HepG2 (cell line): Measurements from ENCODE around the gene PTEN. TPM values are rescaled to one million over a fixed set of nuclear protein-coding genes. Genes with fewer than 3 reads are reported as not detected.

ENCODE experiments used
- ATAC-seq: fragments of 200-7000 bp; cut with Tn5 transposase; 3 replicates; pipeline ENCODE4 v1.9.1; 2020; ENCODE audit warnings: mild to moderate bottlenecking, moderate library complexity
- BruUV-seq: library from RNA; stranded (reverse); fragments of 400-500 nt; replicated peaks from 2 replicates; lab custom pipeline; 2021; lab: Mats Ljungman, UMichigan
- CTCF ChIA-PET: fragments of 300-600 bp; formaldehyde crosslinking; extraction: SDS; loops from one replicate; lab custom pipeline; 2021; ENCODE audit warnings: low total read pairs, inconsistent platforms, low intra/inter-chr PET ratio; lab: Yijun Ruan, JAX
- POLR2A ChIA-PET: fragments of 350-600 bp; sonication (Branson Sonifier 250); formaldehyde crosslinking; loops from one replicate; lab custom pipeline; 2020; ENCODE audit warnings: antibody characterized with exemption, inconsistent platforms; lab: Yijun Ruan, JAX
- DNase-seq: peaks from one replicate; pipeline ENCODE4 v3.0.0-alpha.2; 2015; ENCODE audit warnings: low spot score
- FAIRE-seq: peaks from 3 replicates; lab custom pipeline; 2011; peaks lifted over from hg19 to GRCh38; lab: Jason Lieb, UNC
- H2AFZ ChIP-seq: one replicate; pipeline ENCODE4 v1.6.1; 2011; ENCODE audit warnings: low read length, inconsistent platforms
- H3K27ac ChIP-seq: fragments of 300-600 bp; 3 replicates; pipeline ENCODE4 v1.8.0; 2011; ENCODE audit warnings: mixed run types, mild to moderate bottlenecking, mixed read lengths, low read length, inconsistent platforms; ENCODE audit not compliant: insufficient read depth; ENCODE audit errors: extremely low read length
- H3K27me3 ChIP-seq, 2 experiments: fragments of 200-600 bp in 1 of 2; 2 replicates in 1 of 2; 3 replicates in 1 of 2; pipeline versions ENCODE4 v1.6.0 to v1.8.0; 2011; ENCODE audit warnings: low read length in 2 of 2, mild to moderate bottlenecking in 2 of 2, moderate library complexity in 2 of 2, inconsistent platforms in 1 of 2; ENCODE audit not compliant: insufficient read depth in 2 of 2, control insufficient read depth in 1 of 2
- H3K36me3 ChIP-seq, 2 experiments: fragments of 200-600 bp in 1 of 2; replicated peaks in 1 of 2; 2 replicates in 1 of 2; 3 replicates in 1 of 2; pipeline versions ENCODE4 v1.5.1 to v1.8.0; 2011; ENCODE audit warnings: low read length in 2 of 2, inconsistent platforms in 1 of 2; ENCODE audit not compliant: insufficient read depth in 2 of 2, control insufficient read depth in 1 of 2
- H3K4me1 ChIP-seq: 2 replicates; pipeline ENCODE4 v1.5.1; 2012; ENCODE audit warnings: low read length, inconsistent platforms; ENCODE audit not compliant: insufficient read depth
- H3K4me2 ChIP-seq: 2 replicates; pipeline ENCODE4 v1.6.0; 2011; ENCODE audit warnings: low read depth, low read length, inconsistent platforms
- H3K4me3 ChIP-seq, 3 experiments: fragments of 200-600 bp in 1 of 3; sonication (generic), shearing (Covaris generic) in 1 of 3; replicated peaks in 1 of 3; 2 replicates each; pipeline ENCODE4 v1.5.1; 2011 to 2016; ENCODE audit warnings: low read length in 3 of 3, inconsistent platforms in 2 of 3, low read depth in 2 of 3, mild to moderate bottlenecking in 2 of 3, control low read depth in 1 of 3, mixed read lengths in 1 of 3; ENCODE audit not compliant: insufficient read depth in 1 of 3
- H3K79me2 ChIP-seq: one replicate; pipeline ENCODE4 v1.6.1; 2011; ENCODE audit warnings: low read length, inconsistent platforms; ENCODE audit not compliant: insufficient read depth
- H3K9ac ChIP-seq: 2 replicates; pipeline ENCODE4 v1.6.0; 2011; ENCODE audit warnings: mild to moderate bottlenecking, low read depth, low read length, inconsistent platforms; ENCODE audit not compliant: insufficient read depth
- H3K9me3 ChIP-seq: 2 replicates; pipeline ENCODE4 v1.5.1; 2012; ENCODE audit warnings: mild to moderate bottlenecking, low read length
- H4K20me1 ChIP-seq: 2 replicates; pipeline ENCODE4 v1.6.0; 2011; ENCODE audit warnings: inconsistent platforms, mild to moderate bottlenecking, low read length, moderate library complexity; ENCODE audit not compliant: insufficient read depth
- CEBPB ChIP-seq: IDR thresholded peaks from 2 replicates; pipeline ENCODE4 v1.6.1; 2011; ENCODE audit warnings: low read depth, low read length, improper control_type of control experiment, borderline replicate concordance
- KDM5A ChIP-seq: fragments of 200-600 bp; sonication (generic); IDR thresholded peaks from 2 replicates; pipeline ENCODE4 v1.7.0; 2018; ENCODE audit warnings: antibody characterized with exemption, mild to moderate bottlenecking, low read length, borderline replicate concordance
- MTF1 ChIP-seq: sonication (generic); formaldehyde crosslinking; IDR thresholded peaks from 2 replicates; pipeline ENCODE4 v1.5.0; 2020; ENCODE audit warnings: missing genetic modification reagents
- NFATC3 ChIP-seq: sonication (generic); formaldehyde crosslinking; IDR thresholded peaks from 2 replicates; pipeline ENCODE4 v1.5.1; 2020; ENCODE audit warnings: mild to moderate bottlenecking, missing genetic modification reagents
- NFIB ChIP-seq: sonication (generic); formaldehyde crosslinking; IDR thresholded peaks from 2 replicates; pipeline ENCODE4 v1.9.0; 2021; ENCODE audit warnings: missing genetic modification reagents, mild to moderate bottlenecking, borderline replicate concordance
- RAD21 ChIP-seq: fragments of 450-650 bp; formaldehyde crosslinking; IDR thresholded peaks from 2 replicates; pipeline ENCODE4 v1.5.0; 2020; ENCODE audit warnings: mild to moderate bottlenecking
- SMAD1 ChIP-seq: sonication (generic); formaldehyde crosslinking; IDR thresholded peaks from 2 replicates; pipeline ENCODE4 v1.4.0; 2020; ENCODE audit warnings: missing genetic modification reagents, low read depth, mild to moderate bottlenecking, borderline replicate concordance
- ZFX ChIP-seq: sonication (generic); formaldehyde crosslinking; IDR thresholded peaks from 2 replicates; pipeline ENCODE4 v1.4.0; 2020; ENCODE audit warnings: mild to moderate bottlenecking, low read depth, missing genetic modification reagents, moderate library complexity
- ZNF10 ChIP-seq: sonication (generic); formaldehyde crosslinking; IDR thresholded peaks from 2 replicates; pipeline ENCODE4 v1.4.0; 2020; ENCODE audit warnings: mild to moderate bottlenecking, low read depth, missing genetic modification reagents, borderline replicate concordance
- ZNF18 ChIP-seq: sonication (generic); formaldehyde crosslinking; IDR thresholded peaks from 2 replicates; pipeline ENCODE4 v1.8.0; 2022; ENCODE audit warnings: mild to moderate bottlenecking, missing genetic modification reagents; ENCODE audit not compliant: insufficient replicate concordance
- ZNF501 ChIP-seq: sonication (generic); formaldehyde crosslinking; IDR thresholded peaks from 2 replicates; pipeline ENCODE4 v1.5.1; 2020; ENCODE audit warnings: mild to moderate bottlenecking, moderate library complexity, missing genetic modification reagents
- ZNF547 ChIP-seq: sonication (generic); formaldehyde crosslinking; IDR thresholded peaks from 2 replicates; pipeline ENCODE4 v1.5.1; 2020; ENCODE audit warnings: mild to moderate bottlenecking, missing genetic modification reagents
- ZNF564 ChIP-seq: sonication (generic); formaldehyde crosslinking; IDR thresholded peaks from 2 replicates; pipeline ENCODE4 v1.8.1; 2023; ENCODE audit warnings: mild to moderate bottlenecking, missing genetic modification reagents
- WGBS: methylation state at CpG from one replicate; pipeline ENCODE4 v1.1.6; 2017; ENCODE audit warnings: low lambda C conversion rate; 5-methylcytosine and 5-hydroxymethylcytosine counted together
- in situ Hi-C: cut with HindIII; loops from 2 replicates; pipeline ENCODE4 v1.10.0; 2017; ENCODE audit warnings: low pct_unique_long_range_greater_than_20kb; ENCODE audit not compliant: extremely low pct_ligation_motif_present
- intact Hi-C: fragments of 100-400 bp; cut with micrococcal nuclease; formaldehyde crosslinking; loops from one replicate; pipeline ENCODE4 v1.10.0; 2022; ENCODE audit not compliant: unreplicated experiment
- polyA plus RNA-seq, 8 experiments: library from polyadenylated mRNA; depleted of rRNA in 3 of 8; stranded (reverse) in 7 of 8; unstranded in 1 of 8; fragments of >200 nt; fragmentation: Illumina TruSeq in 4 of 8; extraction: Trizol in 4 of 8; gene quantifications; 2 replicates each; pipeline versions ENCODE4 v1.2.1 to v1.2.3, GENCODE V29; 2011 to 2016; ENCODE audit warnings: low read depth in 4 of 8, missing spikeins in 1 of 8, mixed read lengths in 1 of 8; ENCODE audit not compliant: insufficient read depth in 1 of 8
- total RNA-seq, 5 experiments: library from RNA; depleted of rRNA; stranded (reverse); fragments of >200 nt; fragmentation: Illumina TruSeq; extraction: Trizol; gene quantifications; 2 replicates each; pipeline ENCODE4 v1.2.3, GENCODE V29; 2016; ENCODE audit warnings: low read depth in 1 of 5

PTEN gene
- total and polyA plus RNA-seq, 2 of the 13 experiments (the other 11 are each of a cell fraction or from before 2014, with no cell fraction given): 30.3 to 61.3 TPM

- Histone ChIP-seq H3K4me1 (peaks cover 6% of the 10 kb centered on the region; the same call in 1 of the 2 replicates), H3K79me2 (peaks cover 42% of the 10 kb centered on the region), H2AFZ (no peak overlapping the region), H3K4me2 (no peak overlapping the region), H3K4me3 (no peak overlapping the region), H3K27me3 (no peaks in the 10 kb centered on the region), H3K27ac (no peak overlapping the region), H3K36me3 (peaks cover 0 to 11% of the 10 kb centered on the region in 2 experiments; a peak in 3 of 5 replicates), H4K20me1 (no peaks in the 10 kb centered on the region; the same call in 1 of the 2 replicates), H3K9me3 (no peaks in the 10 kb centered on the region), H3K9ac (no peak overlapping the region)
- BruUV-seq: no TSS peak
- ChIA-PET POLR2A (no interaction called here), CTCF (no interaction called here)
- intact Hi-C loops: no loop called here
- DNase-seq (no peak), FAIRE-seq (no peak), ATAC-seq (no peak)
- WGBS: 98% methylated on average over 4 of the region's 4 CpGs
- in situ Hi-C loops: no loop called here
- TF ChIP-seq ZNF501 (CRISPR knock-in tag) (no peak), NFATC3 (CRISPR knock-in tag) (no peak), ZNF564 (CRISPR knock-in tag) (no peak), KDM5A (no peak)
Measured at GRCh38 chr10:87923233-87923632, 59.8 kb downstream of the PTEN start.

DNA sequence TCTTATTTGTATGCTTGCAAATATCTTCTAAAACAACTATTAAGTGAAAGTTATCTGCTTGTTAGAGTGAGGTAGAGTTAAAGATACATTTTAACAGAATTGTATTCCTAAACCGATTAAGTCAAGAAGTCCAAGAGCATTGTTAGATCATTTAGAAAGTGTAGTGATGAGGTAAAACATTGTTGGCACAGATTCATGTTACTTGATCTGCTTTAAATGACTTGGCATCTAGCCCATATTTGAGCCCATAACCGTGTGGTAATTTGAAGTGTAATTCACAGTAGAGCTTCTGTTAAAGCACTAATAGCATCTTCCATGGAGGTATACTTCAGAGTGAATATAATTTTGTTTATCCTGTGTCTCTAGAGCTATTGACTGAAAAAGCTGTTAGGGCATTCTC is 62.1 kb downstream of the PTEN start:
- Histone ChIP-seq H3K27me3 (no peaks in the 10 kb centered on the region), H4K20me1 (no peaks in the 10 kb centered on the region; the same call in 1 of the 2 replicates), H3K9ac (no peak overlapping the region), H3K27ac (no peak overlapping the region), H3K4me1 (no peaks in the 10 kb centered on the region), H3K4me2 (no peak overlapping the region), H3K36me3 (peaks cover 0 to 11% of the 10 kb centered on the region in 2 experiments; a peak in 3 of 5 replicates), H3K9me3 (no peaks in the 10 kb centered on the region), H2AFZ (no peak overlapping the region), H3K79me2 (peaks cover 26% of the 10 kb centered on the region), H3K4me3 (no peak overlapping the region)
- in situ Hi-C loops (no loop called here), intact Hi-C loops (no loop called here)
- DNase-seq (no peak), ATAC-seq (no peak), FAIRE-seq (no peak)
- CTCF ChIA-PET: no interaction called here
- WGBS: 80% methylated on average over 2 of the region's 2 CpGs
- POLR2A ChIA-PET: no interaction called here
- no peak for TF ChIP-seq NFIB
- TF ChIP-seq RAD21 (CRISPR knock-in tag): no peak
- TF ChIP-seq SMAD1 (CRISPR knock-in tag): no peak
- no peak for TF ChIP-seq ZNF547 (CRISPR knock-in tag)
- TF ChIP-seq CEBPB: no peak
- no peak for TF ChIP-seq ZNF10 (CRISPR knock-in tag)
- no peak for TF ChIP-seq ZFX
- no peak for TF ChIP-seq MTF1 (CRISPR knock-in tag)
- no peak for TF ChIP-seq ZNF18 (CRISPR knock-in tag)
- BruUV-seq: no TSS peak
